ENCODE data around the gene DUS1L.

The DUS1L gene

GRCh38 chr17:82031885-82032627 lies 33.5 kb downstream of the DUS1L start:
- Histone ChIP-seq H3K4me2 (ENCODE audit: low read depth, low read length) (peak overlapping the region; percentile 86), H3K27ac (ENCODE audit: low read length) (no peak overlapping the region), H3K79me2 (ENCODE audit: low read length) (peaks cover 12% of the 10 kb centered on the region), H3K4me1 (ENCODE audit: low read length) (peaks cover 13% of the 10 kb centered on the region; the same call in 1 of the 2 replicates), H3F3A (ENCODE audit: insufficient read depth, low read length) (peaks cover 12% of the 10 kb centered on the region; the same call in 1 of the 2 replicates), H4K20me1 (ENCODE audit: insufficient read depth, low read length) (no peaks in the 10 kb centered on the region), H3K36me3 (replicated peaks; ENCODE audit: insufficient read depth, low read length) (no peaks in the 10 kb centered on the region), H3K9ac (ENCODE audit: low read length) (peak overlapping the region; percentile 18; the same call in 1 of the 2 replicates), H3K4me3 (ENCODE audit: low read length) (peak overlapping the region; percentile 47), H3K9me3 (replicated peaks; ENCODE audit: insufficient read depth, low read length) (no peaks in the 10 kb centered on the region), H3K9me2 (replicated peaks; ENCODE audit: insufficient read depth, low read length) (no peaks in the 10 kb centered on the region), H2AFZ (ENCODE audit: low read length) (peak overlapping the region; percentile 18; the same call in 1 of the 2 replicates), H3K27me3 (replicated peaks; ENCODE audit: insufficient read depth, low read length) (no peaks in the 10 kb centered on the region)
- TF ChIP-seq CTCF (IDR thresholded peaks at IDR 0.05; ENCODE audit: low read length) (no peak), EZH2 (optimal IDR thresholded peaks at IDR 0.05; ENCODE audit: low read depth, low read length) (no peak), EZH2phosphoT487 (IDR thresholded peaks at IDR 0.05; ENCODE audit: low read length) (no peak)
- DNase-seq: peak; percentile 65

GRCh38 chr17:82031303-82031884 lies 34.2 kb downstream of the DUS1L start, which contains the start of gene RAC3:
RAC3 (plus strand) TSS chr17:82031678; CDS start chr17:82031762, 84 bp downstream.
- Histone ChIP-seq H3K4me3 (ENCODE audit: low read length) (peak within 1 kb of the TSS; percentile 71), H3F3A (ENCODE audit: insufficient read depth, low read length) (peaks cover 12% of the 10 kb centered on the region; the same call in 1 of the 2 replicates), H3K4me2 (ENCODE audit: low read depth, low read length) (peak within 1 kb of the TSS; percentile 98), H3K79me2 (ENCODE audit: low read length) (peaks cover 5% of the 10 kb centered on the region), H3K9me2 (replicated peaks; ENCODE audit: insufficient read depth, low read length) (no peaks in the 10 kb centered on the region), H3K4me1 (ENCODE audit: low read length) (peaks cover 10% of the 10 kb centered on the region; the same call in 1 of the 2 replicates), H3K9me3 (replicated peaks; ENCODE audit: insufficient read depth, low read length) (no peaks in the 10 kb centered on the region), H3K27me3 (replicated peaks; ENCODE audit: insufficient read depth, low read length) (no peaks in the 10 kb centered on the region), H4K20me1 (ENCODE audit: insufficient read depth, low read length) (no peaks in the 10 kb centered on the region), H2AFZ (ENCODE audit: low read length) (peak within 1 kb of the TSS; percentile 53), H3K9ac (ENCODE audit: low read length) (peak within 1 kb of the TSS; percentile 23; the same call in 1 of the 2 replicates), H3K27ac (ENCODE audit: low read length) (peak within 1 kb of the TSS; percentile 25; the same call in 1 of the 2 replicates), H3K36me3 (replicated peaks; ENCODE audit: insufficient read depth, low read length) (no peaks in the 10 kb centered on the region)
- peak; percentile 38 for DNase-seq
- TF ChIP-seq CTCF (IDR thresholded peaks at IDR 0.05; ENCODE audit: low read length): no peak
- no peak for TF ChIP-seq EZH2phosphoT487 (IDR thresholded peaks at IDR 0.05; ENCODE audit: low read length)
- no peak for TF ChIP-seq EZH2 (optimal IDR thresholded peaks at IDR 0.05; ENCODE audit: low read depth, low read length)

GRCh38 chr17:82030470-82031302 lies 34.9 kb downstream of the DUS1L start:
- Histone ChIP-seq H3K4me2 (ENCODE audit: low read depth, low read length) (peak overlapping the region; percentile 98), H2AFZ (ENCODE audit: low read length) (peak overlapping the region; percentile 53), H3K9me2 (replicated peaks; ENCODE audit: insufficient read depth, low read length) (no peaks in the 10 kb centered on the region), H3K36me3 (replicated peaks; ENCODE audit: insufficient read depth, low read length) (no peaks in the 10 kb centered on the region), H4K20me1 (ENCODE audit: insufficient read depth, low read length) (no peaks in the 10 kb centered on the region), H3K4me3 (ENCODE audit: low read length) (peak overlapping the region; percentile 71), H3K4me1 (ENCODE audit: low read length) (peaks cover 6% of the 10 kb centered on the region; the same call in 1 of the 2 replicates), H3K27me3 (replicated peaks; ENCODE audit: insufficient read depth, low read length) (no peaks in the 10 kb centered on the region), H3F3A (ENCODE audit: insufficient read depth, low read length) (peaks cover 12% of the 10 kb centered on the region; the same call in 1 of the 2 replicates), H3K27ac (ENCODE audit: low read length) (peak overlapping the region; percentile 25; the same call in 1 of the 2 replicates), H3K9ac (ENCODE audit: low read length) (peak overlapping the region; percentile 23; the same call in 1 of the 2 replicates), H3K9me3 (replicated peaks; ENCODE audit: insufficient read depth, low read length) (no peaks in the 10 kb centered on the region), H3K79me2 (ENCODE audit: low read length) (no peaks in the 10 kb centered on the region)
- peak; percentile 78 for DNase-seq
- peak; percentile 66 for TF ChIP-seq CTCF (IDR thresholded peaks at IDR 0.05; ENCODE audit: low read length)
- no peak for TF ChIP-seq EZH2 (optimal IDR thresholded peaks at IDR 0.05; ENCODE audit: low read depth, low read length)
- TF ChIP-seq EZH2phosphoT487 (IDR thresholded peaks at IDR 0.05; ENCODE audit: low read length): no peak
